ENCODE results near the gene POLR3E.
A peak's percentile ranks its signal among the peaks of the same experiment; 100 is the strongest.
"Not testable (repeated sequence)": the region's sequence is repeated elsewhere in the genome, so short reads cannot be mapped to it uniquely, and the experiment has no call there.

The POLR3E gene

DNA sequence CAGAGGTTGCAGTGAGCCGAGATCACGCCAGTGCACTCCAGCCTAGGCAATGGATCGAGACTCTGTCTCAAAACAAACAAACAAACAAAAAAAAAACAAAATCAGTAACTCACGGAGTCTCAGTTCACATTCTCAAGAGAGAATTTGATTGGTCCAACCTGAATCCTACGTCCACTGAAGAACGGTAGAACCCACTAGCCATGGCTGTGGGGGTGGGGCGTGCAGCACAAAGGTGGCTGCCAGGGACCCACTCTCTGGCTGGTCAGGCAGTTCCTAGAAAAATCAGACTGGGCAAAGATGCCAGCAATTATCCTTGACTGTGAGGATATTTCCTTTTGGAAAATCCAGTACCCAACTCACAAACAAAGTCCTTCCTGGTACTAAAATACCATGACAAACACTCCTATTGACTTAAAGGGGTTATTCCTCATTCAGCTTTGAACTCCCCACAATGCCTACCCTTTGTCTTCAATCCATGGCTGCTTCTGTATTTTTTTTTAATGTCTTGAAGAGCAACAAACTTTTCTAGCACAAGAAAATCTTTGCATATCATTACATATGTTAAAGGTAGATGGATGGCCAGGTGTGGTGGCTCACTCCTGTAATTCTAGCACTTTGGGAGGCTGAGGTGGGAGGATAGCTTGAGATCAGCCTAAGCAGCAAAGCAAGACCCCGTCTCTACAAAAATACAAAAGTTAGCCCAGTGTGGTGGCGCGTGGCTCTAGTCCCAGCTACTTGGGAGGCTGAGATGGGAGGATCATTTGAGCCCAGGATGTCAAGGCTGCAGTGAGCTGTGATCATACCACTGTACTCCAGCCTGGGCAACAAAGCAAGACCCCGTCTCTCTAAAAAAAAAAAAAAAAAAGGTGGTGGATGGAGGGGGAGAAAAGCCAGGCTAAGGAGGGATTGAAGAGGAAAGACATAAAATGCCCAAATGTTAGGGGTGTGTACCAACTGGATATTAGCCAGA is 3.8 kb upstream of the POLR3E start:
- no peak for DNase-seq

DNA sequence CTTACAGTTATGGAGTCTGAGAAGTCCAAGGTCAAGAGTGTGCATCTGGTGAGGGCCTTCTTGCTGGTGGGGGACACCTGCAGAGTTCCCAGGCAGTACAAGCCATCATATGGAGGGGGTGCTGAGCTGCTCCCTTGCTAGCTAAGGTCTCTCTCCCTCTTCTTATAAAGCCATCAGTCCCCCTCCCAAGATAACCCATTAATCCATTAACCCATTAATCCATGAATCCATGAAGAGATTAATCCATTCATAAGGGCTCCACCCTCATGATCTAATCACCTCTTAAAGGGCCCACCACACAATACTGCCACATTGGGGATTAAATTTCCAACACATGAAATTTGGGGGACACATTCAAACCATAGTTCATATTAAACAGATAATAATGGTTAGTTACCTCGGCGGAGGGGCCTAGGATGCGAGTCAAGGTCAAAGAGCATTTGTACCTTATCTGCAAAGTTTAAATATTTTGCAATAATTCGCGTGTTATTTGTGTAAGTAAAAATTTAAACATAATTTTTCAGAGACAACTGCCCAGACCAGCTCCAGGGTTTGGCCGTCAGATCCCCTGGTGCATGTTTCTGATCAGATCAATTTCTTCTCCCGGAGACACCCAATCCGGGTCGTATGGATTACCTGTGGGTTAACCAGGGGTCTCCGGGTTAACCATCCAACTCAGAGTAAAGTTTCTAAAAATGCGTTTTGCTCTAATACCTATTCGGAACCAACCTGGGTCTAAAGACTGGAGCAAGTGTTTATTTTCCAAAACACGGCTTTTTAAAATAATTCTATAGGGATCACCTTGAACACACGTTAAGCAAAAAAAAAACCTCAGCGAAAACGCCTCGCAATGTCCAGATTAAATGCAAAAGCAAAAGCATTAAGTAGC is 740 bp upstream of the POLR3E start:
- no peak for DNase-seq

DNA sequence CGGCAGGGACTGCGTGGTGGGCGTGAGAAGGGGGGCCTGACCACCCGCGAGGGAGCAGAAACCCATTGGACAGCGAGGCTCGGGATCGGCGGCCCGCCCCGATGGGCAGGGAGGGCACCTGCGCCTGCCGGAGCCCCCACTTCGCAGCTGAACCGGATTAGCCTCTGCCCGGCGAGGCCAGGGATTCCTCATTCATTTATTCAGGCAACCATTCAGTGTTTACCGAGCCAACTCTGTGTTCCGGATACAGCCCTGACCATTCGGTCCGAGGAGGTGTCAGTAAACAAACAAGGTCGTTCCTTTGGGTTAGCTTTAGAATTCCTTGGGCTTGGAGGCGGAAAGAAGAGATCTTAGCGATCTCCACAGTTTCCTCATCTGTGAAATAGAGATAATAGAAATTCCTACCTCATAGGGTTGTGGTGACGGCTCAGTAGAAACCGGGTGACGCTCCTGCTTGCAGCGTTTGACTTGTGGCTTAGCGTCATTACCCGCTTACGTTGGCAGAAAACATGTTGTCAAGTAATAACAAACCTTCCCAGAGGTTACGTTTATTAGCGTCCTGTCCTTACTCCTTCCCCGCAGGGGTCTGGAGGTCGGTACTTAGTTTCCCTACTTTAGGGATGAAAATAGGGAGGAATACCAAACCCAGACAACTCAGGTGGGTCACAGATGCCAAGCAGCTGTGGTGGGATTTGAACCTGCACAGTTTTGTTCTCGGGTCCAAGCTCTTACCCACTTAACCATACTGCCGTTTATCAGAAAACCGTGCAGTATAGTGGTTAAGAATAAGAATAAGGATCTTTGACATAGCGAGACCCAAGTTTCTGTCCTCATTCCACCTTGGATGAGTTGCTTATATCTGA is 893 bp downstream of the POLR3E start:
- DNase-seq, result peak; percentile 81

GRCh38 chr16:22299036-22299435 is 1.8 kb downstream of the POLR3E start:
- no peak for DNase-seq

- peak; percentile 59 for DNase-seq
These were observed 3.3 kb downstream of the POLR3E start for GRCh38 chr16:22300427-22301071.

GRCh38 chr16:22301423-22301822 is 4.2 kb downstream of the POLR3E start:
- DNase-seq, result not testable (repeated sequence)

GRCh38 chr16:22302776-22303363 is 5.7 kb downstream of the POLR3E start:
- no peak for DNase-seq

GRCh38 chr16:22304411-22304810 is 7.2 kb downstream of the POLR3E start:
- no peak for DNase-seq

- DNase-seq, result no peak
These were observed 9.6 kb downstream of the POLR3E start for GRCh38 chr16:22306788-22307187.

DNA sequence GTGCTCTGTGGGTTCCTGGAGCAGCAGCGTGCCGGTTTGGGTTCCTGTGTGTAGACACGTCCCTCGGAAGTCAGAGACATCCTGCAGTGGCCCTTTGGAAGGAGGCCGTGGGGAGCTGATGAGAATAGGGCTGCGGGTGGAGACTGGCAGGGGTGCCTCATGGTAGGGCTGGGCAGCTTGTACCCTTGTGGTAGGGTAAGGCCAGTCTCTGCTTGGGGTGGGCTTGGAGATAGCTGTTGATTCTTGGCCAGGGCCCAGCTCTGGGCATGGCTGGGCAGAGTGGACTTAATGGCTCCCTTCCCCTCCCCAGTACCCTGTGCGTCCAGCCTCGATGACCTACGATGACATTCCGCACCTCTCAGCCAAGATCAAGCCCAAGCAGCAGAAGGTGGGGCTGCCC is 10.6 kb downstream of the POLR3E start:
- DNase-seq, result no peak

DNA sequence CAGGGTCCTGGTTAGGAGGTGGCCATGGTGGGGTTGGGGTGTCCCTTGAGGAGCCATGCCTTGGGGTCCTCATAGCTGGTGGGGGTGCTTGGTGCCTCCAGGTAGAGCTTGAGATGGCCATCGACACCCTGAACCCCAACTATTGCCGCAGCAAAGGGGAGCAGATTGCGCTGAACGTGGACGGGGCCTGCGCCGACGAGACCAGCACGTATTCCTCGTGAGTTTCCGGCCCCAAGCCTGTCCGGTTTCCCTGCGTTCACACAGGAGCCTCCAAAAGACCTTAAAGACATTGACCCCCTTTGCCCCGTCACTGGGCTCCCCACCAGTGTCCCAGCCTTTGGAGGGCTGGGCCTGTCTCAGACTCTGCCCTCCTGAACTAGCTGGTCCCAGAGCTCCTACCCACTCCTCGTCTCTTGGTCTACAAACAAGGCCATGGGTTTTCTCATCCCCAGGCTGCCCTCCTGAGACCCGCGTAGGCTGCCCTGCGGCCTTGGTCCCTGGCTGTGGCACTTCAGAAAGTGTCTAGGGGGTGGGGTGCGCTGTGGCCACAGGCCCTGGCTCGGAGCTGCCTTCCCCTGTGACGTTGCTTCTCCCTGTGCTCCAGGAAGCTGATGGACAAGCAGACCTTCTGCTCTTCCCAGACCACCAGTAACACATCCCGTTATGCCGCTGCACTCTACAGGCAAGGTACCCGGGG is 11.8 kb downstream of the POLR3E start:
- DNase-seq, result no peak

- no peak for DNase-seq
These were observed 14.3 kb downstream of the POLR3E start for GRCh38 chr16:22311520-22311919.

- no peak for DNase-seq
These were observed 15.9 kb downstream of the POLR3E start for GRCh38 chr16:22312897-22313781.

- DNase-seq, result no peak
These were observed 16.8 kb downstream of the POLR3E start for GRCh38 chr16:22313876-22314470.

- DNase-seq, result peak; percentile 1
These were observed 17.7 kb downstream of the POLR3E start for GRCh38 chr16:22314661-22315626.

DNA sequence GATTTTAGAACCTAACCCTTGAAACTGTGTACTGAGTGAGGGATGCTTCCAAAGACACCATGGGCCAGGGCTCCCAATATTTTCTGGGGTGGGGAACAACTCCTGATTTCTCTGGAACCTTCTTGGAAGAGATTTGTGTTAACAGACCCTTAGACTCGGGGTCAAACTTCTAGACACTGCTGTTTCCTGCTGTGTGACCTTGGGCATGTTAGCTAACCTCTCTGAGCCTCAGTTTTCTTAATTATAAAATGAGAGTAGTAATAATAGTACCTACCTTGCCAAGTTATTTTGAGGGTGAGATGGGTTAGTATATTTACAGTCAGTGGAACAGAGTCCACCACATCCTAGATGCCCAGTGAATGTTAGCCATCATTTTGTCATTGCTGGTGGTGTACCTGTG is 18.8 kb downstream of the POLR3E start:
- DNase-seq, result no peak

DNA sequence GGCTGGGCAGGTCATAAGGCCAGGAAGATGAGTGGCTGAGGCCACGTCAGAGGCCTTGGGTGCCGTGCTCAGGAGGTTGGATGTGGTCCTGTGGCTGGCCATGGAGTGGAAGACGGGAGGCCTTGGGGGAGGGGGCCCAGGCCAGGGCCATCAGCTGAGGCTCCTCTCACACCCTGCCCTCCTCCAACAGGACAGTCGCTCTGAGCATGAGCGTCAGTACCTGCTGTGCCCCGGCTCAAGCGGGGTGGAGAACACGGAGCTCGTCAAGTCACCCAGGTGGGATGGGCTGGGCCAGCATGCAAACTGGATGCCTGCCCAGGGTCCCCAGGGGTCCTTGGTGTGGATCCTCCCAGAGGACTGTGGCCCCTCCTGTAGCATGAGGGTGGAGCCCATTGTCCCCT is 19.2 kb downstream of the POLR3E start:
- DNase-seq, result peak; percentile 1

GRCh38 chr16:22317001-22317530 is 19.9 kb downstream of the POLR3E start:
- peak; percentile 1 for DNase-seq
